PC-9 (cell line): ENCODE results near the gene BARX1. TPM values are rescaled to one million over a fixed set of nuclear protein-coding genes. Genes with fewer than 3 reads are reported as not detected.
A peak's percentile ranks its signal among the peaks of the same experiment; 100 is the strongest.

Experiments
- Bru-seq: library from RNA; stranded (reverse); fragments of 400-500 nt; gene quantifications from one replicate; lab custom pipeline; 2021; lab: Mats Ljungman, UMichigan
- BruChase-seq, 2 experiments: library from RNA; stranded (reverse); fragments of 400-500 nt; gene quantifications; one replicate each; lab custom pipeline; 2021; lab: Mats Ljungman, UMichigan
- BruUV-seq: library from RNA; stranded (reverse); fragments of 400-500 nt; replicated peaks from 2 replicates; lab custom pipeline; 2021; lab: Mats Ljungman, UMichigan
- CTCF ChIA-PET: fragments of 300-600 bp; sonication (Branson Sonifier 250); formaldehyde crosslinking; loops from one replicate; lab custom pipeline; 2022; ENCODE audit warnings: antibody characterized with exemption; lab: Charles Lee
- POLR2A ChIA-PET: fragments of 300-600 bp; sonication (Branson Sonifier 250); formaldehyde crosslinking; loops from one replicate; lab custom pipeline; 2022; ENCODE audit warnings: antibody characterized with exemption; ENCODE audit not compliant: unreplicated experiment; lab: Charles Lee
- DNase-seq, 2 experiments: peaks; one replicate each; pipeline versions ENCODE4 v3.0.0 to v3.0.0-alpha.2; 2015 to 2022; ENCODE audit warnings: mixed read lengths in 1 of 2
- H2AFZ ChIP-seq: fragments of 200-600 bp; sonication (generic); 2 replicates; pipeline ENCODE4 v1.8.1; 2017; ENCODE audit warnings: antibody characterized with exemption
- H3F3A ChIP-seq: fragments of 200-600 bp; sonication (generic); 2 replicates; pipeline ENCODE4 v1.8.1; 2017; ENCODE audit warnings: antibody characterized with exemption, mild to moderate bottlenecking, low read depth; ENCODE audit not compliant: insufficient read depth
- H3K27ac ChIP-seq: fragments of 200-600 bp; sonication (generic); 2 replicates; pipeline ENCODE4 v1.6.1; 2016; ENCODE audit warnings: mixed run types
- H3K27me3 ChIP-seq: fragments of 200-600 bp; sonication (generic); 2 replicates; pipeline ENCODE4 v1.6.1; 2016; ENCODE audit warnings: low read depth, mixed run types; ENCODE audit not compliant: insufficient read depth
- H3K36me3 ChIP-seq: fragments of 200-600 bp; sonication (generic); 2 replicates; pipeline ENCODE4 v1.6.1; 2016; ENCODE audit warnings: low read depth, mixed run types
- H3K4me1 ChIP-seq: fragments of 200-600 bp; sonication (generic); replicated peaks from 2 replicates; pipeline ENCODE4 v1.6.1; 2016; ENCODE audit warnings: mixed run types; ENCODE audit not compliant: insufficient read depth
- H3K4me2 ChIP-seq: fragments of 200-600 bp; sonication (generic); 2 replicates; pipeline ENCODE4 v1.6.1; 2017; ENCODE audit warnings: mixed run types
- H3K4me3 ChIP-seq: fragments of 200-600 bp; sonication (generic); 2 replicates; pipeline ENCODE4 v1.6.1; 2016; ENCODE audit warnings: mixed run types
- H3K79me2 ChIP-seq: fragments of 200-600 bp; sonication (generic); 2 replicates; pipeline ENCODE4 v1.6.1; 2017; ENCODE audit warnings: low read depth, mixed run types
- H3K9me2 ChIP-seq: fragments of 200-600 bp; sonication (generic); 2 replicates; pipeline ENCODE4 v1.8.1; 2017; ENCODE audit warnings: mild to moderate bottlenecking; ENCODE audit not compliant: insufficient read depth
- H3K9me3 ChIP-seq: fragments of 200-600 bp; sonication (generic); 2 replicates; pipeline ENCODE4 v1.8.1; 2016; ENCODE audit warnings: low read depth; ENCODE audit not compliant: insufficient read depth
- H4K20me1 ChIP-seq: fragments of 200-600 bp; sonication (generic); 2 replicates; pipeline ENCODE4 v1.8.1; 2017; ENCODE audit not compliant: insufficient read depth
- EZH2 ChIP-seq: fragments of 200-600 bp; sonication (generic); IDR thresholded peaks from 2 replicates; pipeline ENCODE4 v1.8.0; 2017; ENCODE audit warnings: antibody characterized with exemption, low read depth
- intact Hi-C: fragments of 100-400 bp; cut with micrococcal nuclease; formaldehyde crosslinking; loops from one replicate; pipeline ENCODE4 v1.10.0; 2022; ENCODE audit not compliant: unreplicated experiment
- long read RNA-seq: library from polyadenylated mRNA; stranded (forward); transcript quantifications from one replicate; pipeline ENCODE4 v2.0.0, GENCODE V29; 2022
- total RNA-seq: library from RNA; stranded (reverse); gene quantifications from 2 replicates; pipeline ENCODE4 v1.2.3, GENCODE V29; 2021
- TF ChIP-seq, protein P1 (sequence below): fragments of 200-600 bp; sonication (generic); conservative IDR thresholded peaks from 2 replicates; pipeline ENCODE4 v1.6.1; 2017; ENCODE audit warnings: mixed run types, antibody characterized with exemption, mild to moderate bottlenecking, moderate library complexity

The BARX1 gene, protein sequence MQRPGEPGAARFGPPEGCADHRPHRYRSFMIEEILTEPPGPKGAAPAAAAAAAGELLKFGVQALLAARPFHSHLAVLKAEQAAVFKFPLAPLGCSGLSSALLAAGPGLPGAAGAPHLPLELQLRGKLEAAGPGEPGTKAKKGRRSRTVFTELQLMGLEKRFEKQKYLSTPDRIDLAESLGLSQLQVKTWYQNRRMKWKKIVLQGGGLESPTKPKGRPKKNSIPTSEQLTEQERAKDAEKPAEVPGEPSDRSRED
- not detected in 2 replicates for total RNA-seq
- Bru-seq, nascent RNA = not detected
- BruChase-seq, experiment 1, labeled RNA remaining after a 2-hour chase = not detected
- BruChase-seq, experiment 2, labeled RNA remaining after a 6-hour chase = not detected
- long read RNA-seq = 0 reads

GRCh38 chr9:93955111-93955980 is at the start of gene BARX1:
Gene BARX1, minus strand, starts transcription at chr9:93955355. Its CDS starts 209 bp downstream, at chr9:93955146.
- intact Hi-C loops = no loop called here
- Histone ChIP-seq H3K4me2 (no peak within 1 kb of the TSS), H3F3A (no peaks in the 10 kb centered on the region), H3K27ac (no peak within 1 kb of the TSS), H3K79me2 (no peaks in the 10 kb centered on the region), H3K36me3 (no peaks in the 10 kb centered on the region), H4K20me1 (no peaks in the 10 kb centered on the region), H3K4me1 (no peaks in the 10 kb centered on the region), H3K9me3 (no peaks in the 10 kb centered on the region), H2AFZ (no peak within 1 kb of the TSS), H3K27me3 (peaks cover 6% of the 10 kb centered on the region; the same call in 1 of the 2 replicates), H3K4me3 (no peak within 1 kb of the TSS), H3K9me2 (no peaks in the 10 kb centered on the region)
- POLR2A ChIA-PET = no interaction called here
- BruUV-seq = no TSS peak
- CTCF ChIA-PET = no interaction called here
- DNase-seq = no peak
- TF ChIP-seq, protein P1, sequence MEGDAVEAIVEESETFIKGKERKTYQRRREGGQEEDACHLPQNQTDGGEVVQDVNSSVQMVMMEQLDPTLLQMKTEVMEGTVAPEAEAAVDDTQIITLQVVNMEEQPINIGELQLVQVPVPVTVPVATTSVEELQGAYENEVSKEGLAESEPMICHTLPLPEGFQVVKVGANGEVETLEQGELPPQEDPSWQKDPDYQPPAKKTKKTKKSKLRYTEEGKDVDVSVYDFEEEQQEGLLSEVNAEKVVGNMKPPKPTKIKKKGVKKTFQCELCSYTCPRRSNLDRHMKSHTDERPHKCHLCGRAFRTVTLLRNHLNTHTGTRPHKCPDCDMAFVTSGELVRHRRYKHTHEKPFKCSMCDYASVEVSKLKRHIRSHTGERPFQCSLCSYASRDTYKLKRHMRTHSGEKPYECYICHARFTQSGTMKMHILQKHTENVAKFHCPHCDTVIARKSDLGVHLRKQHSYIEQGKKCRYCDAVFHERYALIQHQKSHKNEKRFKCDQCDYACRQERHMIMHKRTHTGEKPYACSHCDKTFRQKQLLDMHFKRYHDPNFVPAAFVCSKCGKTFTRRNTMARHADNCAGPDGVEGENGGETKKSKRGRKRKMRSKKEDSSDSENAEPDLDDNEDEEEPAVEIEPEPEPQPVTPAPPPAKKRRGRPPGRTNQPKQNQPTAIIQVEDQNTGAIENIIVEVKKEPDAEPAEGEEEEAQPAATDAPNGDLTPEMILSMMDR = no peak
- no peak for TF ChIP-seq EZH2

DNA sequence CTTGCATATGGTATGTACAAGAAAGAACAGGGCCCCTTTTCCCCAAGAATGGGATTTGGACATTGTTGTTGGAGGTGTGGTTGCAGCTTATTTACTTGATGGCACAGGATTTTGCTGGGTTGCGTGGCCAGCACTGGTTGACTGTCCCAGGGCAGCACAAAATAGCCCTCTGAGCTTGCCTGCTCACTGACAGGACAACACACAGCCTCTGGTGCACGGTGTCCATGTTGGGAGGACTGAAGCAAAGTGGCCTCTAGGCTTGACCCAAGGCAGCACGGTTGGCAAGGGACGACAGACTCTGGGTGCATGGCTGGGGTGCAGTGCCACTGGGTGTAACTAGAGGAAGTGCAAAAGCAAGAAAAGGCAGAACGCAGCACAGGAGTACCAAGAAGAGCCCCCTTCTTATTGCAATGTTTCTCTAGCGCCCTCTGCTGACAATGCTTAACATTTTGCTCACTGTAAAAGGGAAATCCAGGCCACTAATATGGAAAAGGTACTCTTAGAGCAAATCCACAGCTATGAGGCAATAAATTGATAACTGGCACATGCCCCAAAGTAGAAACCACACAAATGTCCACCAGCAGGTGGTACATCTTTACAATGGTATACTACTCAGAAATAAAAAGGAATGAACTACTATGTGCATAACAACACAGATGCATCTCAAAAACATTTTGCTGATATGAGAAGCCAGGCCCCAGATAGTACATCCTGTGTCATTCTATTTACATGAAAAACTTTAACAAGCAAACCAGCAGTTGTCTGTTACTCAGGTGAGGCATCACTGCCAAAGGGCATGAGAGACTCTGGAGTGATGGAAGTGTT is 47.4 kb upstream of the BARX1 start:
- H3K9me3 ChIP-seq = no peaks in the 10 kb centered on the region
- peak in 1 of 2 experiments; percentile 29 for DNase-seq
- H3K27ac ChIP-seq = no peak overlapping the region
- H3K79me2 ChIP-seq = no peaks in the 10 kb centered on the region
- H3K9me2 ChIP-seq = no peaks in the 10 kb centered on the region
- TF ChIP-seq, protein P1 = peak; percentile 68
- TF ChIP-seq EZH2 = no peak
- 0 out of 2 replicates have a peak, but pooled peaks cover 4% of the 10 kb centered on the region for H3K4me1 ChIP-seq
- no peak overlapping the region for H3K4me2 ChIP-seq
- no peaks in the 10 kb centered on the region for H3K36me3 ChIP-seq
- no peak overlapping the region for H3K4me3 ChIP-seq
- 0 out of 2 replicates have a peak, but pooled peaks cover 4% of the 10 kb centered on the region for H3K27me3 ChIP-seq
- no peaks in the 10 kb centered on the region for H3F3A ChIP-seq
- ChIA-PET POLR2A (no interaction called here), CTCF (interaction anchor here (0.6 kb wide), 1 partner anchor 317 kb away, joined by 4 read pairs; no protein-coding TSS in a partner anchor)
- no peak overlapping the region for H2AFZ ChIP-seq
- H4K20me1 ChIP-seq = no peaks in the 10 kb centered on the region
- no TSS peak for BruUV-seq
- intact Hi-C loops = loop anchor here (1.0 kb wide), 1 partner anchor 320 kb away; no protein-coding TSS in a partner anchor

GRCh38 chr9:93996863-93997262 is 41.7 kb upstream of the BARX1 start:
- CTCF ChIA-PET = no interaction called here
- intact Hi-C loops = no loop called here

More at GRCh38 chr9:93996863-93997262, 41.7 kb upstream of the BARX1 start:
- no peaks in the 10 kb centered on the region for H3F3A ChIP-seq
- H3K4me1 ChIP-seq = no peaks in the 10 kb centered on the region
- DNase-seq = no peak
- H3K9me2 ChIP-seq = no peaks in the 10 kb centered on the region
- no peak overlapping the region for H2AFZ ChIP-seq
- H3K27me3 ChIP-seq = 0 out of 2 replicates have a peak, but pooled peaks cover 14% of the 10 kb centered on the region
- TF ChIP-seq, protein P1 = 0 out of 2 replicates have a peak, but pooled peaks have one; percentile 28
- TF ChIP-seq EZH2 = no peak
- POLR2A ChIA-PET = no interaction called here
- H3K4me3 ChIP-seq = no peak overlapping the region
- no peaks in the 10 kb centered on the region for H3K9me3 ChIP-seq
- H4K20me1 ChIP-seq = no peaks in the 10 kb centered on the region
- no peaks in the 10 kb centered on the region for H3K79me2 ChIP-seq
- H3K36me3 ChIP-seq = no peaks in the 10 kb centered on the region
- BruUV-seq = no TSS peak
- no peak overlapping the region for H3K4me2 ChIP-seq
- H3K27ac ChIP-seq = no peak overlapping the region
